Prostate gland (tissue), 2 donors: Measurements from ENCODE around the gene ZBTB21.

ENCODE experiments used
- POLR2A ChIP-seq: fragments of 450-650 bp; IDR thresholded peaks from one replicate; pipeline ENCODE4 v1.6.1; 2016; ENCODE audit warnings: antibody characterized with exemption, mild to moderate bottlenecking
- POLR2AphosphoS5 ChIP-seq: sonication (generic); formaldehyde crosslinking; IDR thresholded peaks from one replicate; pipeline ENCODE4 v1.6.1; 2017; ENCODE audit warnings: antibody characterized with exemption
- TF ChIP-seq, protein P1 (sequence below), 4 experiments: fragments of 200-600 bp in 2 of 4; fragments of 450-650 bp in 2 of 4; sonication (generic) in 2 of 4; IDR thresholded peaks; 1 replicate in 3 of 4; 2 replicates in 1 of 4; pipeline ENCODE4 v1.5.1; 2016 to 2019; ENCODE audit warnings: antibody characterized with exemption in 4 of 4, mild to moderate bottlenecking in 2 of 4, moderate library complexity in 2 of 4

- TF ChIP-seq, protein P1, sequence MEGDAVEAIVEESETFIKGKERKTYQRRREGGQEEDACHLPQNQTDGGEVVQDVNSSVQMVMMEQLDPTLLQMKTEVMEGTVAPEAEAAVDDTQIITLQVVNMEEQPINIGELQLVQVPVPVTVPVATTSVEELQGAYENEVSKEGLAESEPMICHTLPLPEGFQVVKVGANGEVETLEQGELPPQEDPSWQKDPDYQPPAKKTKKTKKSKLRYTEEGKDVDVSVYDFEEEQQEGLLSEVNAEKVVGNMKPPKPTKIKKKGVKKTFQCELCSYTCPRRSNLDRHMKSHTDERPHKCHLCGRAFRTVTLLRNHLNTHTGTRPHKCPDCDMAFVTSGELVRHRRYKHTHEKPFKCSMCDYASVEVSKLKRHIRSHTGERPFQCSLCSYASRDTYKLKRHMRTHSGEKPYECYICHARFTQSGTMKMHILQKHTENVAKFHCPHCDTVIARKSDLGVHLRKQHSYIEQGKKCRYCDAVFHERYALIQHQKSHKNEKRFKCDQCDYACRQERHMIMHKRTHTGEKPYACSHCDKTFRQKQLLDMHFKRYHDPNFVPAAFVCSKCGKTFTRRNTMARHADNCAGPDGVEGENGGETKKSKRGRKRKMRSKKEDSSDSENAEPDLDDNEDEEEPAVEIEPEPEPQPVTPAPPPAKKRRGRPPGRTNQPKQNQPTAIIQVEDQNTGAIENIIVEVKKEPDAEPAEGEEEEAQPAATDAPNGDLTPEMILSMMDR (IDR thresholded peaks at IDR 0.05), result no peak
- no peak for TF ChIP-seq POLR2A
- TF ChIP-seq POLR2AphosphoS5, result no peak
Measured at GRCh38 chr21:41952568-41953248, 57.5 kb downstream of the ZBTB21 start.
